ENCODE measurements around the gene ANXA6.

The ANXA6 gene

DNA sequence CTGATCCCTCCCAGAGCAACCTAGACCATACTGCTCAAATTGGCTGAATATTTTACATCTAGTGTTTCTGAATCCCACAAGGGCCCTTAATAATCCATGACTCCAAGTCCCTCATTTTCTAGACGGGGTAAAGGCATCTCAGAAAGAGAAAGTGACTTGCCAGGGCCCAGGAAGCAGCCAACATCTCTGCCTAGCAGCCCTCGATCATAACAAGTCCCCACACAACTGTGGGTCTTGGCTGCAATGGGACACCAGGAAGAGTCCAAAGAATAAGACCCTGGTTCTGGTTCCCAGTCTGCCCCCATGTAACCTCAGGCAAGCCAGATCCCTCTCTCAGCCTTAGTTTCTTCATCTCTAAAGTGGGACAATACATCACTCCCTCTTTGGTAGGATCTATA is 6.3 kb downstream of the ANXA6 start:
- DNase-seq = no peak

- DNase-seq = peak; percentile 11
Observed at GRCh38 chr5:151150471-151151262, 6.9 kb downstream of the ANXA6 start.

DNA sequence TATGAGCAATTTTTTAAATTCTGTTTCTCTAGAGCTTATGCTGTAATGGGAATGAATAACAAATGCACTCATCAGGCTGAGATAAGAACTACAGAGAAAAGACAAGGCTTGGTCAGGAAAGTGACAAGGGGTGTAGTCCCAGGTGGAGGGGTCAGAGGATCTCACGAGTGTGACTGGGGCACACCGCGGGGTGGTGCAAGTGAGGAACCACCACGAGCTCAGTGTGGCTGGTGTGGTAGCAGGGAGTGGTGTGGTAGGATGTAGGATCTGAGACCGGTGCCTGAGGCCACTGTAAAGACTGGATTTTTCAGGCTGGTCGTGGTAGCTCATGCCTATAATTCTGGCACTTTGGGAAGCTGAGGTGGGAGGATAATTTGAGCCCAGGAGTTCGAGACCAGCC is 9.0 kb downstream of the ANXA6 start:
- DNase-seq = no peak

GRCh38 chr5:151147033-151147432 is 10.5 kb downstream of the ANXA6 start:
- no peak for DNase-seq

DNA sequence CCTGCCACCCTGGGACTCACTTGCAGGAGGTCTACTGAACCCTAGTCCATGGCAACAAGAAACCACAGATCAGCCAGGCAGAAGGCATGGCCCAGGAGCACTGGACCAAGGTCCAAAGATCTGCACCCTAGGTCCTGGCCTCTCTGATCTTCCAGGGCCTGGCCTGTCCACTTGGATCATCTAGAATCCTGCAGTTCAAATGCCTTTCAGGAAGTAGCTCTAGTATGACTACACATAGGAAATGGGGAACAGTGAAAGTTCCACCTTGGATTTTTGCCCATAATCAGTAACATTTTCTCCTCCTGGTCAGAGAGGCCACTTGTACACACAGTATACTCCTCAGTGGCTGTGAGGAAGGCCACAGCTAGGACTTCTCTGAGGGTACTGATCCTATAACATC is 11.5 kb downstream of the ANXA6 start:
- DNase-seq = no peak

DNA sequence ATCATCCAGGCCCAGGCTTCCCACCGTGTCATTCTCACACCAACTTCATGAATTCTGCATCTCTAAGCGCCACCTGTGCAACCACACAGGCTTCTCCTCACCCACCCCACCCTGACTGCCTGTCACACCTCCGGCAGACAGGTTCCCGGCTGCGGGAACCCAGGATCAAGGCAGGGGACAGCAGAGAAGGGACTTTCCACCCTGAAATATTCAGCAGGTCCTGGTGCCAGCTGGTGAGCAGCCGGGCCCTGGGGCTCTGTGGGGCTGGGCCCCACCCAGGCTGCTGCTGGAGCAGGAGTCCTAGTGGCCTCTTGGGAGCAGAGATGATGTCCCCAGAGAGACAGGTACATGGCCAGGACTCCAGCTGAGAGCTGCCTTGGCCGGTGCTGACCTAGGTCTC is 12.7 kb downstream of the ANXA6 start:
- no peak for DNase-seq

DNA sequence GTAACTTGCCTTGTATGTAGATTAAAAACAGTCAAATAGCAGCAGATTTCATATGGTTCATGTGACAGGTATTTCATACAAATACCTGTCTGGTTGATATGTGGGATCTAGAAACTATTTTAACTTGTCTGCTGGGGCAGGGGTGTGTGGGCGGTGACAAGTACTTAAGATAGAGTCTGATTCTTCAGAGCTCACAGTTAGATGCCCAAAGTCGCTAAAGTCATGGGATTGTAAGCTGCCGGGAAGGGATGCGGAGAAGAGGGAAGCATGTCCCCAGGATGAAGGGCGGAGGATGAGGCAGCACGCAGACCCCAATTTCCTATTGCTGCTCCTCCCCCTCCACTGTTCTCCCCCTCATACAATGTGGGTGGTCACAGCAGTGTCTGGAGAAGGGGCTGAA is 13.3 kb downstream of the ANXA6 start:
- no peak for DNase-seq

DNA sequence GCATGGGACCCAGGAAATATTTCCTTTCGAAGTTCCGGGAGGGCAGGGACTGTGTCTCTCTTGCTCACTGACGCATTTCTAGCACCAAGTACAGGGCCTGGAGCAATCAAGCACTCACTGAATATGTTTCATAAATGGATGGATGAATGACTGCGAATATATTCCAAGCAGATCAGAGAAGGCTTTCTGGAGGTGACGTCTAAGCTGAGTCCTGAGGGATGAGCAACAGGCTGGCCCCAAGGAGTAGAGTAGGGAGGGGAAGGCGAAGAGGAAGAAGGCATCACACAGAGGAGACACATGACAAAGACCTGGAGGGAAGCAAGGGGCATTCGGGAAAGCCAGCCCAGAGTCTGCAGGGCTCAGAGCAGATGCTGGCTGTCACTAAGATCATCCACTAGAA is 13.9 kb downstream of the ANXA6 start:
- no peak for DNase-seq

- no peak for DNase-seq
Observed at GRCh38 chr5:151142933-151143332, 14.6 kb downstream of the ANXA6 start.

DNA sequence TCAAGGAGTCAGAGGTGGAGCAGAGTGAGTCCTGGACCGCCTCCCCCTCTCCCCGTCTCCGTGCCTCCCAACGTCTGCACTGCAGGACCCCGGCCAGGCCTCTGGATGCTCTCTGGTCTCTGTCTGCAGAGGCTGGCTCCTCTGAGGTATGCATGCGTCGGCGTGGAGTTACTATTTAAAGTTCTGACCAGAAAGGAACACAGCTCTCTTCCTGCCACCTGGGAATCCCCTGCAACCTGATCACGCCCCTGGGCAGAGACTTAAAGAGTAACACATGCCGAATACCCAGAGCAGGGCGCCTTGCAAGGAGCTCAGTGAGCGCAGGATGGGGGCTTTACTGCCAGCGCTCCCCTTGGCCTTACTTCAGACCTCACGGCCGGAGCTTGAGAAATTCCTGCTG is 16.0 kb downstream of the ANXA6 start:
- DNase-seq = no peak

DNA sequence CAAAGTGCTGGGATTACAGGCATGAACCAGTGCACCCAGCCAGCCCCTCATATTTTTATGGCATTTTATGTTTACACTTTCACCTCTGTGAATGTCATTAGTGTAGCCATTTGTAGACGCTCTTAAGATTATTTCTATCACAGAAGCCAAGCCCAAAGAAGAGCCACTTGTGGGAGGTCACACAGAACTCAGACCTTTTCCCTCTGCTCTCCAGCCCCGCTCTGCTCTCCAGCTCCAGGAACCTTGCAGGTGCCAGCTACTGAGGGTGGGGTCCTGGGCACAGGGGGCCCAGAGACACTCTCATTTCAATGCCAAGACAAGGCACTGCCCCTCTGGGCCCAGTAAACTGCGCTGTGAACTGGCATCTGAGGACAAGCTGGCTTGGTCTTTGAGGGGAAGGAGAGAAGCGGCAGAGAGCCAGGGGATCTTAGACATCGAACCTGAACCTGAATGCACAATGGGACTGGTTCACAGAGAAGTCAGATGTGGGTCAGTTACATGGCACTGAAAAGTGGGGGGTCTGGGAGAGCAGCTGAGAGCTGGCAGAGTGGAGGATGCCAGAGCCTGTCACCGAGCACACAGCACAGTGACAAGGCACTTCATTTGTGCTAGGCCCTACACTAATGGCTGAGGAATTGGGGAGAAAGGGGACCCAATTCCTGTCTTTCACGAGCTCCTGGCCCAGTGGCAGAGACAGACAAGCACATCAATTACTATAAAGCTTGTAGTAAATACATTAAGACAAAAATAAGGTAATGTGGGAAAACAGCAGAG is 16.7 kb downstream of the ANXA6 start:
- no peak for DNase-seq

DNA sequence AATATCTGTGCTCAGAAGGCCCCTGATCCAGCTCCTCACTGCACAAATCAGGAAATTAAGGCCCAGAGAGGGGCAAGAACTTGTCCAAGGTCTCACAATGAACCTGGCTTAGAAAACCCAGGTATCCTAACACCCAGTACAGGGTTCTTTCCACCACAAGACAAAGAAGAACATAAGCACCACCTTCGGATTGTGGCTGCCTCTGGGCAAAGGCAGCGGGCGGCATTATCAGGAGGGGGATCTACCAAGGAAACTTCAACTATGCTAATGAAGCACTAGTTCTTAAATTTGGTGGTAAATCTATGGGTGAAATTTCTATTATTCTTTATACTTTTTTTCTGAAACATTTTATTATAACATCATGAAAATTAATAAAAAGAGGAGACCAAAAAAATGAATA is 17.9 kb downstream of the ANXA6 start:
- no peak for DNase-seq

DNA sequence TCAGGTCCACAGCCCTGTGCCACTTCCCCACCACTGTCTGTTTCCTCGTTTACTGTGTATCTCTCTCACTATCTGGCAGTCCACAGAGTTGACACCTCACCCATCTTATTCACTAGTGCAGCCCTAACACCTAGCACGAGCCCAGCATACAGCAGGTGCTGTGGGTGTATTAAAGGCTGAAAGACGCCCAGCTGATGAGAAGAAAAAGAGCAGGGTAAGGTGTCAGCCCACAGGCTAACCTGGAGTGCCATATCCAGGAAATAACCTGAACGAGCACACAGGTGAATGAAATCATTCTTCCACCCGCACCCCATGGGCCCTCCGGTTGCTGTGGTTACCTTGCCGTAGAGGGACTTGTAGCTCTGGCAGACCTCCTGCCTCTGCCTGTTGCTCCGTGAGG is 18.6 kb downstream of the ANXA6 start:
- DNase-seq = no peak

DNA sequence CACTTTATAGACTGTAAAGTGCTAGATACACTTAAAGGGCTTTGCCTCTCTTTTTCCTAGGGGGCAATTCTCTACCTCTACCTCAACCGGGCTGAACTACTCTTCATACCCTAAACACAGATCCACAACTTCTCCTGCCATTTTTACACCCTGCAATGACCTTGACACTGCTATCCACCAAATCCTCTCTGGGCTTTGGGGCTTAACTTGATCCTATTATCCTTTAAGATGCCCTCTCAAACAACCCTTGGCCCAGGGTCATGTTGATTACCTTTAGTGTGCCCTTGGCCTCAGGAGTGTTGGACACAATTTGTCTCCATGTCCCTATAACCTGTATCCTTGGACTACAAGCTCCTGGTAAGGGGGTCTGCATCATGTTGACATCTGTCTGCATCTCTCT is 19.5 kb downstream of the ANXA6 start:
- DNase-seq = no peak

DNA sequence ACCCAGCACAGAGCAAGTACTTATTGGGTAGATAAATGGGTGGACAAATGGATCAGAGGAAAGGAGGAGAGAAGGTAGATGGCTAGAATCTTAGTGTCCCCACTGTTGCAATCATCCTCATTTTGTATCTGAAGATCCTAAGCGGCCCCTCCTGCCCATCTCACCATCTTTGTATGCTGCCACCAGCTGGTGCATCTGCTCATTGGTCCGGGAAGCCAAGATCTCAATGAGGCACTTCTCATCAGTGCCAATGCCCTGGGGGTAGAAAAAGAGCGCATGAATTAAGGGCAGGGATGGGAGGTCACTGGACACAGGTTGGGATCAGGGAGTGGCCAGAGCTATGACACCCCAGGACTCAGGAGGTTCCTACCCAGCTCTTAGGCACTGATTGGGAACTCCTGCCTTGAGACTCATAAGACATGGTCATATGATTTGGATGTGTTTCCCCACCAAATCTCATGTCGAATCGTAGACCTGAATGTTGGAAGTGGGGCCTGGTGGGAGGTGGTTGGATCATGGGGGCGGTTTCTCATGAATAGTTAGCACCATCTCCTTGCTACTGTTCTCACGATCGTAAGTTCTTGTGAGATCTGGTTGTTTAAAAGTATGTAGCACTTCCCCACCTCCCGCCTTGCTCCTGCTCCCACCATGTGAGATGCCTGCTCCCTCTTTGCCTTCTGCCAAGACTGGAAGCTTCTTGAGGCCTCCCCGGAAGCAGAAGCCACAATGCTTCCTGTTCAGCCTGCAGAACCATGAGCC is 20.3 kb downstream of the ANXA6 start:
- no peak for DNase-seq

DNA sequence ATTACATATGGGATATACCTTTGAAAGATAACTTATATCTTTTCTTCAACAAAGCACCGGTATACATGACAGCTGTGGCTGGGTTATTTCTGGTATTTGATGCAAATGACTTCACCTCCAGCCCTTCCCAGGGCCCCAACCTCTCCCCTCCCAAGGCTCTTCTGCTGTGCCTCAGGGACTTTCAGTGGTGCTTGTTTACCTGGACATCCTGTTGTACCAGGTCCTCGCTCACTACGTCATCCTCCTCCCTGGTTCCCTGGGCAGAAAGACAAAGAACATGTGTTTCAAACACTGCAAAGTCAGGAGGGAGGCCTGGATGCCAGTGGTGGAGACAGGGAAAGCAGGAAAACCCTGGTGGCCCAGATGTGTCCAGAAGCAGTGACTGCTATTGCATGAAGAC is 23.4 kb downstream of the ANXA6 start:
- DNase-seq = no peak

- DNase-seq = peak; percentile 37
Observed at GRCh38 chr5:151132963-151133362, 24.6 kb downstream of the ANXA6 start.

GRCh38 chr5:151130922-151131891 is 26.4 kb downstream of the ANXA6 start:
- DNase-seq = no peak

- no peak for DNase-seq
Observed at GRCh38 chr5:151130235-151130921, 27.2 kb downstream of the ANXA6 start.

DNA sequence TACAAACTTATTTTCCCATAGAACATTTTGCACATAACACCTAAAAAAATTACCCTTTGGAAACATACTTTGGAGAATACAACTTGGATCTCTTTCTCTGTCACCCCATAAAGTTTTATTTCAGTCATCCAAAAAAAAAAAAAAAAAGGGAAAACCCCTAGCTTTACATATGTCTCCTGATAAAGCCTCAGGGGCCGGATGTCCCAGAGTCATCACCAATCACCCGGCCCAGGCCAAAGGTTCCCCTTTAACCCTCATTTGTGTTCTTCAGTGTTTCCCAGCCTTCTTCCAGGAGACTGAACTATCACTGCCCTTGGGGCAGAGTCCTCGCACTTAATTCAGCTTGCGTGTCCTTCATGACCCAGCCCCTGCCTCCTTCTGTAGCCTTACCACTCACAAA is 28.8 kb downstream of the ANXA6 start:
- DNase-seq = no peak

GRCh38 chr5:151127926-151128325 is 29.7 kb downstream of the ANXA6 start:
- DNase-seq = no peak

DNA sequence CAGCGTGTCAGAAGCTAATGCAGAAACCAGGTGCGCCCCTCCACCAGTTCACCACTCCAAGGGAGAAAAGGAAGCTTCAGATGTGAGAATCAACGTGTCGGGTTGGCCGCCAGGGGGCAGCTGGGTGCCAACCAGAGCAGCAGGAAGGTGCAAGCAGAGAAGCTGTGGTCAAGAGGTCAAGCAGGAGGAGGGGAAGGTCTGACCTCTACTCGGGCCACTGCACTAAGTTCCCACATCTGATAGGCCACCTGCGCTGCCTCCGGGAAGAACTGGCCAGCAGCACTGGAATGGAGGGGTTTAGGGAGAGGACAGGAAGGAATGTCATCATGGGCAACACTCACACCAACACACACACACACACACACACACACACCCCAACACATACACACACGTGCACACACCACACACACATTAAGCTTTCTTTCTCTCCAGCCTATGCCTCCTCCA is 31.4 kb downstream of the ANXA6 start:
- no peak for DNase-seq
